HEK293 (cell line): Measurements from ENCODE around the gene CEBPZ.

ENCODE experiments used
- GLI4 ChIP-seq: fragments of 450-650 bp; formaldehyde crosslinking; IDR thresholded peaks from 2 replicates; pipeline ENCODE4 v1.5.1; 2016; ENCODE audit warnings: missing biosample characterization, missing genetic modification characterization
- HOXD13 ChIP-seq: sonication (generic); formaldehyde crosslinking; IDR thresholded peaks from 2 replicates; pipeline ENCODE4 v1.8.0; 2022; ENCODE audit warnings: missing genetic modification reagents, borderline replicate concordance
- ZBTB1 ChIP-seq: fragments of 450-650 bp; formaldehyde crosslinking; IDR thresholded peaks from 2 replicates; pipeline ENCODE4 v1.5.1; 2016; ENCODE audit warnings: missing biosample characterization, missing genetic modification characterization
- ZBTB8A ChIP-seq: fragments of 450-650 bp; formaldehyde crosslinking; IDR thresholded peaks from 2 replicates; pipeline ENCODE4 v1.5.1; 2016; ENCODE audit warnings: missing biosample characterization, missing genetic modification characterization
- ZNF341 ChIP-seq: fragments of 450-650 bp; formaldehyde crosslinking; IDR thresholded peaks from 2 replicates; pipeline ENCODE4; 2016; ENCODE audit warnings: low read depth, missing biosample characterization, missing genetic modification characterization
- ZNF416 ChIP-seq: fragments of 450-650 bp; formaldehyde crosslinking; IDR thresholded peaks from 2 replicates; pipeline ENCODE4 v1.5.1; 2016; ENCODE audit warnings: missing biosample characterization, missing genetic modification characterization
- TF ChIP-seq, protein P1 (sequence below): fragments of 450-650 bp; formaldehyde crosslinking; conservative IDR thresholded peaks from 2 replicates; pipeline ENCODE4 v1.5.1; 2016; ENCODE audit warnings: low read depth, missing biosample characterization, missing genetic modification characterization
- TF ChIP-seq, protein P2 (sequence below): fragments of 450-650 bp; formaldehyde crosslinking; IDR thresholded peaks from 2 replicates; pipeline ENCODE4 v1.5.1; 2016; ENCODE audit warnings: missing biosample characterization, missing genetic modification characterization
- TF ChIP-seq, protein P3 (sequence below): fragments of 450-650 bp; formaldehyde crosslinking; conservative IDR thresholded peaks from 2 replicates; pipeline ENCODE4 v1.5.1; 2016; ENCODE audit warnings: low read depth, missing biosample characterization, missing genetic modification characterization
- TF ChIP-seq, protein P4 (sequence below): fragments of 450-650 bp; formaldehyde crosslinking; IDR thresholded peaks from 2 replicates; pipeline ENCODE4 v1.5.1; 2016; ENCODE audit warnings: missing biosample characterization, missing genetic modification characterization

DNA sequence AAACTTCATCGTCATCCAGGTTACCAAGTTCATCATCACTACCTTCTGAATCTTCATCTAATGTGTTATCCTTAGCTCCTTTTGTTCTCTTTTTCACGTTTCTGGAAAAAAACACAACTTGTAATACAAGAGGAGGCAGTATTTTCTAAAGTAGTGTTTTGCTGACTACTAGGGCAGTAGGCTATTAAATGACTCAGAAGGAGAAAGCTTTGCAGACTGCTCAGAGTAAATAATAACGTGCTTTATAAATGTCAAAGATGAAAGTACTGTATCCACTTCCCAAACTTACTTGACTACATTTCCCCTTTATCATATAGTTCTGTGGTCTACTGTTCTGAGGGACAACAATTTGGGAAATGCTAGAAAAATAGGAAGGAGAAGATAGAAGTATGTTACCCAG, 19.5 kb downstream of the CEBPZ start:
- TF ChIP-seq ZBTB1 (no peak), HOXD13 (CRISPR knock-in tag) (no peak), GLI4 (tag by site-specific recombination) (no peak), ZNF341 (tag by site-specific recombination) (no peak), ZBTB8A (tag by site-specific recombination) (no peak), ZNF416 (no peak)
- TF ChIP-seq, protein P1, sequence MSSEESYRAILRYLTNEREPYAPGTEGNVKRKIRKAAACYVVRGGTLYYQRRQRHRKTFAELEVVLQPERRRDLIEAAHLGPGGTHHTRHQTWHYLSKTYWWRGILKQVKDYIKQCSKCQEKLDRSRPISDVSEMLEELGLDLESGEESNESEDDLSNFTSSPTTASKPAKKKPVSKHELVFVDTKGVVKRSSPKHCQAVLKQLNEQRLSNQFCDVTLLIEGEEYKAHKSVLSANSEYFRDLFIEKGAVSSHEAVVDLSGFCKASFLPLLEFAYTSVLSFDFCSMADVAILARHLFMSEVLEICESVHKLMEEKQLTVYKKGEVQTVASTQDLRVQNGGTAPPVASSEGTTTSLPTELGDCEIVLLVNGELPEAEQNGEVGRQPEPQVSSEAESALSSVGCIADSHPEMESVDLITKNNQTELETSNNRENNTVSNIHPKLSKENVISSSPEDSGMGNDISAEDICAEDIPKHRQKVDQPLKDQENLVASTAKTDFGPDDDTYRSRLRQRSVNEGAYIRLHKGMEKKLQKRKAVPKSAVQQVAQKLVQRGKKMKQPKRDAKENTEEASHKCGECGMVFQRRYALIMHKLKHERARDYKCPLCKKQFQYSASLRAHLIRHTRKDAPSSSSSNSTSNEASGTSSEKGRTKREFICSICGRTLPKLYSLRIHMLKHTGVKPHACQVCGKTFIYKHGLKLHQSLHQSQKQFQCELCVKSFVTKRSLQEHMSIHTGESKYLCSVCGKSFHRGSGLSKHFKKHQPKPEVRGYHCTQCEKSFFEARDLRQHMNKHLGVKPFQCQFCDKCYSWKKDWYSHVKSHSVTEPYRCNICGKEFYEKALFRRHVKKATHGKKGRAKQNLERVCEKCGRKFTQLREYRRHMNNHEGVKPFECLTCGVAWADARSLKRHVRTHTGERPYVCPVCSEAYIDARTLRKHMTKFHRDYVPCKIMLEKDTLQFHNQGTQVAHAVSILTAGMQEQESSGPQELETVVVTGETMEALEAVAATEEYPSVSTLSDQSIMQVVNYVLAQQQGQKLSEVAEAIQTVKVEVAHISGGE (tag by site-specific recombination): no peak
- TF ChIP-seq, protein P2, sequence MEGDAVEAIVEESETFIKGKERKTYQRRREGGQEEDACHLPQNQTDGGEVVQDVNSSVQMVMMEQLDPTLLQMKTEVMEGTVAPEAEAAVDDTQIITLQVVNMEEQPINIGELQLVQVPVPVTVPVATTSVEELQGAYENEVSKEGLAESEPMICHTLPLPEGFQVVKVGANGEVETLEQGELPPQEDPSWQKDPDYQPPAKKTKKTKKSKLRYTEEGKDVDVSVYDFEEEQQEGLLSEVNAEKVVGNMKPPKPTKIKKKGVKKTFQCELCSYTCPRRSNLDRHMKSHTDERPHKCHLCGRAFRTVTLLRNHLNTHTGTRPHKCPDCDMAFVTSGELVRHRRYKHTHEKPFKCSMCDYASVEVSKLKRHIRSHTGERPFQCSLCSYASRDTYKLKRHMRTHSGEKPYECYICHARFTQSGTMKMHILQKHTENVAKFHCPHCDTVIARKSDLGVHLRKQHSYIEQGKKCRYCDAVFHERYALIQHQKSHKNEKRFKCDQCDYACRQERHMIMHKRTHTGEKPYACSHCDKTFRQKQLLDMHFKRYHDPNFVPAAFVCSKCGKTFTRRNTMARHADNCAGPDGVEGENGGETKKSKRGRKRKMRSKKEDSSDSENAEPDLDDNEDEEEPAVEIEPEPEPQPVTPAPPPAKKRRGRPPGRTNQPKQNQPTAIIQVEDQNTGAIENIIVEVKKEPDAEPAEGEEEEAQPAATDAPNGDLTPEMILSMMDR (tag by site-specific recombination): no peak
- TF ChIP-seq, protein P3, sequence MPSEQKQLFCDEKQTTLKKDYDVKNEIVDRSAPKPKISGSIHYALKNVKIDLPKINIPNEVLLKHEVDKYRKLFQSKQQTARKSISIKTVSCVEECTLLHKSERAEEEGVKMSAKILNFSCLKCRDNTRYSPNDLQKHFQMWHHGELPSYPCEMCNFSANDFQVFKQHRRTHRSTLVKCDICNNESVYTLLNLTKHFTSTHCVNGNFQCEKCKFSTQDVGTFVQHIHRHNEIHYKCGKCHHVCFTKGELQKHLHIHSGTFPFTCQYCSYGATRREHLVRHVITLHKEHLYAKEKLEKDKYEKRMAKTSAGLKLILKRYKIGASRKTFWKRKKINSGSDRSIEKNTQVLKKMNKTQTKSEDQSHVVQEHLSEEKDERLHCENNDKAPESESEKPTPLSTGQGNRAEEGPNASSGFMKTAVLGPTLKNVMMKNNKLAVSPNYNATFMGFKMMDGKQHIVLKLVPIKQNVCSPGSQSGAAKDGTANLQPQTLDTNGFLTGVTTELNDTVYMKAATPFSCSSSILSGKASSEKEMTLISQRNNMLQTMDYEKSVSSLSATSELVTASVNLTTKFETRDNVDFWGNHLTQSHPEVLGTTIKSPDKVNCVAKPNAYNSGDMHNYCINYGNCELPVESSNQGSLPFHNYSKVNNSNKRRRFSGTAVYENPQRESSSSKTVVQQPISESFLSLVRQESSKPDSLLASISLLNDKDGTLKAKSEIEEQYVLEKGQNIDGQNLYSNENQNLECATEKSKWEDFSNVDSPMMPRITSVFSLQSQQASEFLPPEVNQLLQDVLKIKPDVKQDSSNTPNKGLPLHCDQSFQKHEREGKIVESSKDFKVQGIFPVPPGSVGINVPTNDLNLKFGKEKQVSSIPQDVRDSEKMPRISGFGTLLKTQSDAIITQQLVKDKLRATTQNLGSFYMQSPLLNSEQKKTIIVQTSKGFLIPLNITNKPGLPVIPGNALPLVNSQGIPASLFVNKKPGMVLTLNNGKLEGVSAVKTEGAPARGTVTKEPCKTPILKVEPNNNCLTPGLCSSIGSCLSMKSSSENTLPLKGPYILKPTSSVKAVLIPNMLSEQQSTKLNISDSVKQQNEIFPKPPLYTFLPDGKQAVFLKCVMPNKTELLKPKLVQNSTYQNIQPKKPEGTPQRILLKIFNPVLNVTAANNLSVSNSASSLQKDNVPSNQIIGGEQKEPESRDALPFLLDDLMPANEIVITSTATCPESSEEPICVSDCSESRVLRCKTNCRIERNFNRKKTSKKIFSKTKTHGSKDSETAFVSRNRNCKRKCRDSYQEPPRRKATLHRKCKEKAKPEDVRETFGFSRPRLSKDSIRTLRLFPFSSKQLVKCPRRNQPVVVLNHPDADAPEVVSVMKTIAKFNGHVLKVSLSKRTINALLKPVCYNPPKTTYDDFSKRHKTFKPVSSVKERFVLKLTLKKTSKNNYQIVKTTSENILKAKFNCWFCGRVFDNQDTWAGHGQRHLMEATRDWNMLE (tag by site-specific recombination): no peak
- TF ChIP-seq, protein P4, sequence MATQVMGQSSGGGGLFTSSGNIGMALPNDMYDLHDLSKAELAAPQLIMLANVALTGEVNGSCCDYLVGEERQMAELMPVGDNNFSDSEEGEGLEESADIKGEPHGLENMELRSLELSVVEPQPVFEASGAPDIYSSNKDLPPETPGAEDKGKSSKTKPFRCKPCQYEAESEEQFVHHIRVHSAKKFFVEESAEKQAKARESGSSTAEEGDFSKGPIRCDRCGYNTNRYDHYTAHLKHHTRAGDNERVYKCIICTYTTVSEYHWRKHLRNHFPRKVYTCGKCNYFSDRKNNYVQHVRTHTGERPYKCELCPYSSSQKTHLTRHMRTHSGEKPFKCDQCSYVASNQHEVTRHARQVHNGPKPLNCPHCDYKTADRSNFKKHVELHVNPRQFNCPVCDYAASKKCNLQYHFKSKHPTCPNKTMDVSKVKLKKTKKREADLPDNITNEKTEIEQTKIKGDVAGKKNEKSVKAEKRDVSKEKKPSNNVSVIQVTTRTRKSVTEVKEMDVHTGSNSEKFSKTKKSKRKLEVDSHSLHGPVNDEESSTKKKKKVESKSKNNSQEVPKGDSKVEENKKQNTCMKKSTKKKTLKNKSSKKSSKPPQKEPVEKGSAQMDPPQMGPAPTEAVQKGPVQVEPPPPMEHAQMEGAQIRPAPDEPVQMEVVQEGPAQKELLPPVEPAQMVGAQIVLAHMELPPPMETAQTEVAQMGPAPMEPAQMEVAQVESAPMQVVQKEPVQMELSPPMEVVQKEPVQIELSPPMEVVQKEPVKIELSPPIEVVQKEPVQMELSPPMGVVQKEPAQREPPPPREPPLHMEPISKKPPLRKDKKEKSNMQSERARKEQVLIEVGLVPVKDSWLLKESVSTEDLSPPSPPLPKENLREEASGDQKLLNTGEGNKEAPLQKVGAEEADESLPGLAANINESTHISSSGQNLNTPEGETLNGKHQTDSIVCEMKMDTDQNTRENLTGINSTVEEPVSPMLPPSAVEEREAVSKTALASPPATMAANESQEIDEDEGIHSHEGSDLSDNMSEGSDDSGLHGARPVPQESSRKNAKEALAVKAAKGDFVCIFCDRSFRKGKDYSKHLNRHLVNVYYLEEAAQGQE: no peak
